Spleen (tissue), 11 donors: ENCODE measurements around the gene MYO3B. TPM values are rescaled to one million over a fixed set of nuclear protein-coding genes. Genes with fewer than 3 reads are reported as not detected.
"Not testable (repeated sequence)": the region's sequence is repeated elsewhere in the genome, so short reads cannot be mapped to it uniquely, and the experiment has no call there.

Experiments
- DNase-seq: peaks from one replicate; pipeline ENCODE4 v3.0.0-alpha.2; 2020
- H3K27ac ChIP-seq, 8 donors: fragments of 200-600 bp; sonication (generic) in 7 of 8; 1 replicate in 4 of 8; 2 replicates in 4 of 8; pipeline versions ENCODE4 v1.5.0 to v1.8.0; 2016 to 2021; ENCODE audit warnings: inconsistent platforms in 4 of 8, mild to moderate bottlenecking in 4 of 8, moderate library complexity in 1 of 8
- H3K27me3 ChIP-seq, 7 donors: fragments of 200-600 bp; sonication (generic) in 6 of 7; replicated peaks in 1 of 7; 1 replicate in 4 of 7; 2 replicates in 3 of 7; pipeline versions ENCODE4 v1.5.0 to v1.8.0; 2016 to 2021; ENCODE audit warnings: inconsistent platforms in 3 of 7, mild to moderate bottlenecking in 1 of 7
- H3K36me3 ChIP-seq, 6 donors: fragments of 200-600 bp; sonication (generic) in 5 of 6; 1 replicate in 4 of 6; 2 replicates in 2 of 6; pipeline versions ENCODE4 v1.5.0 to v1.8.0; 2016 to 2021; ENCODE audit warnings: inconsistent platforms in 2 of 6
- H3K4me1 ChIP-seq, 6 donors: fragments of 200-600 bp; sonication (generic) in 5 of 6; 1 replicate in 3 of 6; 2 replicates in 3 of 6; pipeline versions ENCODE4 v1.5.0 to v1.8.0; 2016 to 2021; ENCODE audit warnings: inconsistent platforms in 3 of 6
- H3K4me3 ChIP-seq, 8 donors: fragments of 200-600 bp; sonication (generic) in 7 of 8; 1 replicate in 4 of 8; 2 replicates in 4 of 8; pipeline versions ENCODE4 v1.5.0 to v1.8.0; 2016 to 2021; ENCODE audit warnings: inconsistent platforms in 4 of 8, mild to moderate bottlenecking in 4 of 8, moderate library complexity in 2 of 8
- H3K9me3 ChIP-seq, 8 donors: fragments of 200-600 bp; sonication (generic) in 7 of 8; 1 replicate in 4 of 8; 2 replicates in 4 of 8; pipeline versions ENCODE4 v1.5.0 to v1.8.0; 2016 to 2021; ENCODE audit warnings: inconsistent platforms in 4 of 8
- CTCF ChIP-seq, 11 experiments: fragments of 200-600 bp in 7 of 11; fragments of 450-650 bp in 4 of 11; sonication (generic) in 4 of 11; IDR thresholded peaks in 8 of 11; conservative IDR thresholded peaks in 3 of 11; 1 replicate in 7 of 11; 2 replicates in 4 of 11; pipeline versions ENCODE4 v1.4.0 to v1.8.0; 2016 to 2021; ENCODE audit warnings: antibody characterized with exemption in 11 of 11, inconsistent platforms in 4 of 11, mild to moderate bottlenecking in 1 of 11
- POLR2A ChIP-seq, 3 donors: fragments of 450-650 bp; IDR thresholded peaks; one replicate each; pipeline ENCODE4 v1.5.1; 2017; ENCODE audit warnings: antibody characterized with exemption in 3 of 3, mild to moderate bottlenecking in 1 of 3
- POLR2AphosphoS5 ChIP-seq, 3 donors: sonication (generic); formaldehyde crosslinking; IDR thresholded peaks; one replicate each; pipeline ENCODE4 v1.5.1; 2017; ENCODE audit warnings: antibody characterized with exemption in 3 of 3
- WGBS, 5 donors: extraction: QIAGEN DNeasy Blood & Tissue Kit in 3 of 5; methylation state at CpG; one replicate each; pipeline versions ENCODE4 v1.1.5 to v1.1.7; 2013 to 2018; 5-methylcytosine and 5-hydroxymethylcytosine counted together
- intact Hi-C: fragments of 100-400 bp; cut with DNase I; formaldehyde crosslinking; loops from one replicate; pipeline ENCODE4 v1.15.0; 2023; ENCODE audit warnings: low total_unique reads
- polyA plus RNA-seq, 3 donors: library from polyadenylated mRNA; stranded (reverse); fragments of 200-250 nt; gene quantifications; one replicate each; pipeline ENCODE4 v1.2.1, GENCODE V29; 2013
- total RNA-seq, 7 donors: library from RNA; depleted of rRNA in 3 of 7; stranded (reverse); fragments of >200 nt in 3 of 7; fragmentation: NEBNext Ultra II Directional in 4 of 7; extraction: Animal tissue kit (Norgen Biotek cat#: 25700) in 4 of 7; gene quantifications; one replicate each; pipeline versions ENCODE4 v1.1.0 to v1.2.1, GENCODE V29; 2016 to 2021
- donor health status: healthy with polysubstance abuse.
- donor health status: DM: no; HTN: no; CAD: no; lungs with moderate emphysema.
- donor health status: DM: no; HTN: no; CAD: no.
- donor health status: Bipolar disorder and iron deficiency.
- donor health status: healthy.
- donor health status: DM: no; HTN: no; CAD: no.
- donor health status: DM: yes; HTN: yes; CAD: no.

MYO3B gene
- total and polyA plus RNA-seq, 10 donors: 0.03 to 2.0 (median 0.58) TPM; not detected in 4

GRCh38 chr2:170550501-170550900 lies 372.6 kb downstream of the MYO3B start:
- H3K27me3 ChIP-seq: no peaks in the 10 kb centered on the region
- no peak for TF ChIP-seq CTCF (IDR thresholded peaks at IDR 0.05 in 8 of 11, conservative IDR thresholded peaks at IDR 0.05 in 3 of 11)
- no peak for TF ChIP-seq POLR2A (IDR thresholded peaks at IDR 0.05)
- TF ChIP-seq POLR2AphosphoS5 (IDR thresholded peaks at IDR 0.05): no peak
- H3K9me3 ChIP-seq: peaks cover 0 to 27% (median 17%) of the 10 kb centered on the region in 8 donors
- H3K27ac ChIP-seq: no peak overlapping the region
- no peaks in the 10 kb centered on the region for H3K36me3 ChIP-seq
- H3K4me3 ChIP-seq: no peak overlapping the region
- intact Hi-C loops: no loop called here
- no peaks in the 10 kb centered on the region for H3K4me1 ChIP-seq
- DNase-seq: no peak
- WGBS, 5 donors: 72 to 86% (median 77%) methylated on average over 2 of the region's 2 CpGs

- H3K4me3 ChIP-seq, H3K36me3 ChIP-seq, H3K27me3 ChIP-seq, DNase-seq, H3K4me1 ChIP-seq, intact Hi-C loops, H3K27ac ChIP-seq: not testable (repeated sequence)
- peaks cover 0 to 26% (median 16%) of the 10 kb centered on the region in 8 donors for H3K9me3 ChIP-seq
Observed at GRCh38 chr2:170551899-170552298, 374.0 kb downstream of the MYO3B start.

GRCh38 chr2:170553748-170554147 lies 375.8 kb downstream of the MYO3B start:
- no peak for DNase-seq
- Histone ChIP-seq H3K27me3 (no peaks in the 10 kb centered on the region), H3K4me1 (no peaks in the 10 kb centered on the region), H3K4me3 (no peak overlapping the region), H3K9me3 (peaks cover 0 to 26% (median 16%) of the 10 kb centered on the region in 8 donors), H3K36me3 (no peaks in the 10 kb centered on the region), H3K27ac (no peak overlapping the region)
- TF ChIP-seq POLR2A (IDR thresholded peaks at IDR 0.05) (no peak), POLR2AphosphoS5 (IDR thresholded peaks at IDR 0.05) (no peak), CTCF (IDR thresholded peaks at IDR 0.05 in 8 of 11, conservative IDR thresholded peaks at IDR 0.05 in 3 of 11) (no peak)
- 68 to 79% (median 69%) methylated on average over 4 of the region's 4 CpGs for WGBS, 5 donors
- intact Hi-C loops: no loop called here

- 78 to 91% (median 88%) methylated on average over 7 of the region's 7 CpGs for WGBS, 5 donors
- peaks cover 0 to 26% (median 16%) of the 10 kb centered on the region in 8 donors for H3K9me3 ChIP-seq
- no peaks in the 10 kb centered on the region for H3K36me3 ChIP-seq
- no peaks in the 10 kb centered on the region for H3K27me3 ChIP-seq
- no peak overlapping the region for H3K4me3 ChIP-seq
- TF ChIP-seq POLR2AphosphoS5 (IDR thresholded peaks at IDR 0.05) (no peak), CTCF (IDR thresholded peaks at IDR 0.05 in 8 of 11, conservative IDR thresholded peaks at IDR 0.05 in 3 of 11) (no peak)
- H3K4me1 ChIP-seq: no peaks in the 10 kb centered on the region
- no peak overlapping the region for H3K27ac ChIP-seq
- DNase-seq: no peak
- intact Hi-C loops: no loop called here
Observed at GRCh38 chr2:170554278-170554955, 376.5 kb downstream of the MYO3B start.

GRCh38 chr2:170562928-170563327 lies 385.0 kb downstream of the MYO3B start:
- Histone ChIP-seq H3K27me3 (no peaks in the 10 kb centered on the region), H3K4me1 (no peaks in the 10 kb centered on the region), H3K27ac (no peak overlapping the region), H3K4me3 (no peak overlapping the region), H3K9me3 (no peaks in the 10 kb centered on the region), H3K36me3 (no peaks in the 10 kb centered on the region)
- intact Hi-C loops: no loop called here
- no peak for DNase-seq
- TF ChIP-seq POLR2A (IDR thresholded peaks at IDR 0.05): no peak
- no peak for TF ChIP-seq CTCF (IDR thresholded peaks at IDR 0.05 in 8 of 11, conservative IDR thresholded peaks at IDR 0.05 in 3 of 11)
- no peak for TF ChIP-seq POLR2AphosphoS5 (IDR thresholded peaks at IDR 0.05)
